HG02981 (cell line): ENCODE measurements around the gene SIGLEC6.

Experiments
- ATAC-seq: cut with Tn5 transposase; IDR thresholded peaks from one replicate; pipeline ENCODE4 v1.9.1; 2021; ENCODE audit warnings: mild to moderate bottlenecking, moderate library complexity; ENCODE audit not compliant: unreplicated experiment

Gene SIGLEC6

GRCh38 chr19:51478381-51479234 is 52.9 kb downstream of the SIGLEC6 start, which contains the start of gene CEACAM18:
Gene CEACAM18 (plus strand): TSS chr19:51478539.
- ATAC-seq: no peak

DNA sequence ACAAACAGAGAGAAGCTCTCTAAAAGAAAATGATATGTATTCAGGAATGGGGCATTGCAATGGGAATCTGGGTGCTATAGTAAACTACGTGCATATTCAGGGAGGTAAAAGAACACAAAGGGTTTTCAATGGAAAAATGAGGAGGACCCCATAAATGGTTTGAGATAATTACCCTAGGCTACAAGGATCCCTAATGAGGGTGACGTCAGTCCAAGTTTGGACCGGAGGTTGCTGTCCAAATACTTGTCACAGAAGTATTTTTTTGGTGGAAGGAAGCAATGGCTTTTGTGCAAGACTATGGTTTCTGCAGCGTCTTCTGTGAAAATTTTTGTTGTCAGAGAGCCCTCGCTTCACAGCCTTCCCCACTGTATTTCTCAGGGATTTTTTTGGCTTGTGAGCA is 54.1 kb downstream of the SIGLEC6 start:
- ATAC-seq: no peak

GRCh38 chr19:51476164-51476563 is 55.3 kb downstream of the SIGLEC6 start:
- ATAC-seq: no peak

DNA sequence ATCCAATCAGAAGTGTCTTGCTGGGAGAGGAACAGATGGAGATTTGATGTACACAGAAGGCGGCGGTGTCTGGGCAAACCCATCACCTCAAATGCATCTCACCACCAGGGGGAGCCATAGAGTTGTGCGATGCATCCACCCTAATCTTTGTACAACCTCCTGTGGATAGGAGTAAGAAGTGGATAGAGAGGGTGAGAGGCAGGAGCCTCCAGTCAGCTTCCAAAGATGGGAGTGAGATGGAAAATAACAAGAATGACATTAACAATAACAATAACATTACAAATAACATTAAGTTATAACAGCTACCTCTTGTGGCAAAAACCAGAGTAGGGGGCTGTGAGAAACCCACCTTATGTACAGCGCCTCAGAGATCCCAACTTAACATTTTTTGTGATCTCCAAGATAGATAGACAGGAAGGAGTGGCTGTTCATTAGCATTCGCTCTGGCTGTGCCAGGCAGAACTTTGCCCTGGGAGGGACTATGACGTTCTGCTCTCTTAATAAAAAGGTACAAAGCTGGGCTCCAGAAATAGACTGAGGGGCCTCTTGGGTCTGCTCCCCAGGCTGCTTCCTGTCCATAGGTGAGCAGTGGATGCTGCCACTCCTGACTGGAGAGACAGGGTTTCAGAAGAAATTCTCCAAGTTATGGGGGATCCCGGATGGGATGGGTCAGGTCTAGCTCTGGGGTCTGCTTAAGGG is 58.3 kb downstream of the SIGLEC6 start:
- no peak for ATAC-seq

DNA sequence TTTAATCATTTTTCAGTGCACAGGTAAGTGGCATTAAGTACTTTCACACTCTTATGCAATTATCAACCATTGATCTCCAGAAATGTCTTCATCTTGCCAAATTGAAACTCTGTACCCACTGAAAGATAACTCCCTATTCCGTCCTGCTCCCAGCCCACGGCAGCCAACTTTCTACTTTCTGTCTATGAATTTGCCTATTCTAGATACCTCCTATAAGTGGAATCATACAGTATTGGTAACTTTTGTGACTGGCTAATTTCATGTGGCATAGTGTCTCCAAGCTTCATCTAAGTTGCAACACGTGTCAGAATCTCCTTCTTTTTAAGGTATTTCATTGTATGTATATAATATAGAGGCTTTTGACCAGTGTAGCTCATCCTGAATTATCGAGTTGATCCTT is 58.9 kb downstream of the SIGLEC6 start:
- no peak for ATAC-seq

GRCh38 chr19:51471527-51471926 is 59.9 kb downstream of the SIGLEC6 start:
- no peak for ATAC-seq

DNA sequence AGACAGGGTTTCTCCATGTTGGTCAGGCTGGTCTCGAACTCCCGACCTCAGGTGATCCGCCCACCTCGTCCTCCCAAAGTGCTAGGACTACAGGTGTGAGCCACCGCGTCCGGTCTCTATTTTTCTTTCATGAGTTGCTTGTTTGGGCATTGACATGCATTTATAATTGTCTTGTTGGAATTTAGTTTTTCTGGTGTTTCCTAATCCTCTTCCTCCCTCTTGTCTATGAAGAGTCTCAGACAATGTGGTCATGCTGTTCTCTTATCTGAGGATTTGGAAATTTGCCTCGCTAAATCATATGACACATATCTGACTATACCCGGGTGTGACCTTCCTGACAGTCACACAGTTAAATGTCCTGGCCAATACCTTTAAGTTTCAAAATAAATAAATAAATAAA is 60.5 kb downstream of the SIGLEC6 start:
- no peak for ATAC-seq

DNA sequence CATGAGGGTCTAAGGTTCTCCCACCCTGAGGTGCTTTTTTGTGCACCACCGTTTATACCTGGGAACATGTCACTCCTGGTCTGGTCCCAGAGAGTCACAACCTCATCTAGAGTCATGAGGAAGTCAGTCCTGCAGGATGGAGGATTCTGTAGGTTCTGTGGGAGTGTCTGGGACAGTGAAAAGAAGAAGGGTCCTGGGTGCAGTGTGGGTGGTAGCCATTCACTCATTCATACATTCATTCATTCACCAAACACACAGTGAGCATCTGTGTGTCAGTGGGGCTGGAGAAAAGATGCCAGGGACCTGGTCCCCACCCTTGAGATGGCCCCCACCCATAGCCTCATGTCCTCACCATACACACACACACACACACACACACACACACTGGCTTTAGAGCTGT is 61.8 kb downstream of the SIGLEC6 start:
- ATAC-seq: no peak

DNA sequence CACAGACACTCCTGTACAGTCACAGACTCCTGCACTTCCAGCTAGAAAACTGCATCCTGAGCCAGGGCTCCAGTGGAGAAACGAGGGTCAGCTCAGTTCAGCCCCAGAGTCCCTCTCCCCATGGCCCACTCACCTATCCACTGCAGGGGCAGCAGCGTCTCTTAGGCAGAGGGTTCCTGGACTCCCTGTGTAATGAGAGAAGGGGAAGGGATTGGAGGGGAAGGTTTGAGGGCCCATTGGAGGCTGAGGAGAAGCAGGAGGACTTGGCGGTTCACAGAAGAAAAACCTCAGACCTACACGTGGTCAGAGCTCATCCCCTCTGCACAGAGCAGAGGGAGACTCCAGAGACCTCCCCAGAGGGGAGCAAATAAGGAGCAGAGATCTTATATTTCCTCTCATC is 62.3 kb downstream of the SIGLEC6 start:
- ATAC-seq: no peak

GRCh38 chr19:51468545-51468920 is 62.9 kb downstream of the SIGLEC6 start:
- ATAC-seq: no peak

DNA sequence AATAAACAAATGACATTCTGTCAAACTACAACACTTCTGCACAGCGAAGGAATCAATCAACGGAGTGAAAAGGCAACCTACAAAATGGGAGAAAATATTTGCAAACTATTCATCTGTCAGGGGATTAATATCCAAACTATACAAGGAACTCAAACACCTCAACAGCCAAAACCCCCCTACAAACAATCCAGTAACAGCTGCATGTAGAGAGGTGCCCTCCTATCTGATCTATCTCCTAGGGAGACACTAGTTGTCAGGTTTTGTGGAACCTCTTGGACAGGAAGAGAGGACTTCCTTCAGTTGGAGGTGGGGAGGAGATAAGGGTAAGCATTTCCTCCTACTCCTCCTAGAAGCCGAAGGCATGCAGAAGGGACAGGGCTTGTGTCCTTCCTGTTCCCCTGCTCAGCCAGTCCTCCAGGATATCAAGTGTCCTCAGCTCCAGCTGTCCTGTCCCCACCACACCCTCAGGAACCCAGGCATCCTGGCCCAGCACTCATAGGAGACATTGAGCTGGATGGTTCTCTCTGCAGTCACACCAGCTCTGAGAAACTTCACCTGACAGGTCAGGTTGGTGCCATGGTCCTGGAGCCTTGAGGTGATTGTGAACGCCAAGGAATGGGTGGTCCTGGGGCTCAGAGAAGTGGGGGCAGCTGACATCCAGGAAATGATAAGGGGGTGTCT is 63.5 kb downstream of the SIGLEC6 start:
- no peak for ATAC-seq
